HG03103 (cell line): ENCODE results near the gene SLC23A2.

Experiments
- ATAC-seq: cut with Tn5 transposase; IDR thresholded peaks from one replicate; pipeline ENCODE4 v1.9.1; 2021; ENCODE audit warnings: low read depth; ENCODE audit not compliant: unreplicated experiment

SLC23A2 gene

GRCh38 chr20:4805663-4806449 is 195.5 kb downstream of the SLC23A2 start:
- no peak for ATAC-seq

- no peak for ATAC-seq
These were observed 198.8 kb downstream of the SLC23A2 start for GRCh38 chr20:4802527-4802926.
